Osteoblast (primary cell): ENCODE measurements around the gene RCAN1. TPM values are rescaled to one million over a fixed set of nuclear protein-coding genes. Genes with fewer than 3 reads are reported as not detected.
"Not testable (repeated sequence)": the region's sequence is repeated elsewhere in the genome, so short reads cannot be mapped to it uniquely, and the experiment has no call there.

Experiments
- DNase-seq: peaks from one replicate; pipeline ENCODE4 v3.0.0; 2011; ENCODE audit warnings: low spot score, mixed read lengths; ENCODE audit not compliant: insufficient read length; ENCODE audit errors: missing footprints
- H2AFZ ChIP-seq: 2 replicates; pipeline ENCODE4 v1.6.0; 2011; ENCODE audit warnings: mild to moderate bottlenecking, low read length
- H3K27ac ChIP-seq: 2 replicates; pipeline ENCODE4 v1.5.1; 2011; ENCODE audit warnings: mild to moderate bottlenecking, low read depth, low read length, moderate library complexity
- H3K27me3 ChIP-seq: 2 replicates; pipeline ENCODE4 v1.6.0; 2012; ENCODE audit warnings: mild to moderate bottlenecking, control low read depth, inconsistent platforms, low read length, moderate library complexity; ENCODE audit not compliant: insufficient read depth
- H3K36me3 ChIP-seq: 2 replicates; pipeline ENCODE4 v1.5.1; 2011; ENCODE audit warnings: mild to moderate bottlenecking, low read length, control low read depth, moderate library complexity; ENCODE audit not compliant: insufficient read depth
- H3K4me1 ChIP-seq: 2 replicates; pipeline ENCODE4 v1.5.1; 2011; ENCODE audit warnings: mild to moderate bottlenecking, low read length, control low read depth, moderate library complexity; ENCODE audit not compliant: insufficient read depth
- H3K4me2 ChIP-seq: 2 replicates; pipeline ENCODE4 v1.6.0; 2011; ENCODE audit warnings: mild to moderate bottlenecking, low read length; ENCODE audit not compliant: insufficient read depth
- H3K4me3 ChIP-seq: fragments of 200-600 bp; sonication (generic); 3 replicates; pipeline ENCODE4 v1.5.1; 2012; ENCODE audit warnings: mild to moderate bottlenecking, low read length, inconsistent platforms; ENCODE audit not compliant: insufficient read depth
- H3K79me2 ChIP-seq: 2 replicates; pipeline ENCODE4 v1.6.0; 2012; ENCODE audit warnings: mild to moderate bottlenecking, low read length, control low read depth, inconsistent platforms; ENCODE audit not compliant: insufficient read depth
- H3K9me3 ChIP-seq: 2 replicates; pipeline ENCODE4 v1.5.1; 2011; ENCODE audit warnings: low read depth, low read length, control low read depth
- H4K20me1 ChIP-seq: 2 replicates; pipeline ENCODE4 v1.6.0; 2012; ENCODE audit warnings: mild to moderate bottlenecking, low read length, control low read depth; ENCODE audit not compliant: insufficient read depth
- total RNA-seq: library from RNA; depleted of rRNA; stranded (reverse); fragments of >200 nt; gene quantifications from 2 replicates; pipeline ENCODE4 v1.2.3, GENCODE V29; 2012
- TF ChIP-seq, protein P1 (sequence below): IDR thresholded peaks from 2 replicates; pipeline ENCODE4 v1.5.1; 2011; ENCODE audit warnings: mild to moderate bottlenecking, low read depth, low read length, moderate library complexity; ENCODE audit errors: extremely low read depth

The RCAN1 gene
- total RNA-seq, 1 donor, result 103 TPM

DNA sequence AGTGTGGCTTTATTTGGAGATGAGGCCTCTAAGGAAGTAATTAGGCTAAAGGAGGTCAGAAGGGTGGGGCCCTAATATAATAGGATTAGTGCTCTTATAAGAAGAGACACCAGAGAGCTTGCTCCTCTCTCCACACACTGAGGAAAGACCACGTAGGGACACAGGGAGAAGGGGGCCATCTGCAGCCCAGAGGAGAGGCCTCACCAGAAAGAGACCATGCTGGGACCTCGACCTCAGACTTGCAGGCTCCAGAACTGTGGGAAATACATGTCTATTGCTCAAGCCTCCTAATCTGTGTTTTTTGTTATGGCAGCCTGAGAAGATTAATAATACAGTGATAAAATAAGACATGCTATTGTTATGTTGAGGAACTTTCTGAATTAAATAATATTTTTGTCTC, 8.3 kb downstream of the RCAN1 start:
- H3K4me2 ChIP-seq, result no peak overlapping the region
- no peak overlapping the region for H2AFZ ChIP-seq
- H3K27me3 ChIP-seq, result no peaks in the 10 kb centered on the region

DNA sequence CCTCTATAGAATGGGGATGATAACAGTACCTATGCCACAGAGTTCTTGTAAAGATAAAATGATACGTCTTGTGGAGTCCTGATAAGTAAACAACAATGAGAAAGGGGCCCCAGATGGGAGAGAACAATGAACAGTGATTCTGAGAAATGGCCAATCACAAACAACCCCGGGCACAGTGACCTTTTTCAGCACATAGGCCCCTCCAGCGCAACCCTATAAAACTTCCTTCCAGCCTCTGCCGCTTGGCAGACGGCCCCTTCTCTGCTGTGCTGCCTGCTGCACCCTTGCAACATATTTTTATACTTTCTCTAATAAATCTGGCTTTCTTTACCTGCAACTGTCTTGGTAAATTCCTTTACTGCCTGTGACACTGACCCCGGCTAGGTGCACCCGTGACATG, 8.9 kb downstream of the RCAN1 start:
- DNase-seq, result no peak
- Histone ChIP-seq H4K20me1 (no peaks in the 10 kb centered on the region), H3K4me1 (no peaks in the 10 kb centered on the region), H3K9me3 (no peaks in the 10 kb centered on the region), H3K4me3 (no peak overlapping the region), H3K36me3 (no peaks in the 10 kb centered on the region), H3K79me2 (peaks cover 11% of the 10 kb centered on the region), H3K27me3 (no peaks in the 10 kb centered on the region), H3K27ac (no peak overlapping the region), H3K4me2 (no peak overlapping the region), H2AFZ (no peak overlapping the region)
- TF ChIP-seq, protein P1, sequence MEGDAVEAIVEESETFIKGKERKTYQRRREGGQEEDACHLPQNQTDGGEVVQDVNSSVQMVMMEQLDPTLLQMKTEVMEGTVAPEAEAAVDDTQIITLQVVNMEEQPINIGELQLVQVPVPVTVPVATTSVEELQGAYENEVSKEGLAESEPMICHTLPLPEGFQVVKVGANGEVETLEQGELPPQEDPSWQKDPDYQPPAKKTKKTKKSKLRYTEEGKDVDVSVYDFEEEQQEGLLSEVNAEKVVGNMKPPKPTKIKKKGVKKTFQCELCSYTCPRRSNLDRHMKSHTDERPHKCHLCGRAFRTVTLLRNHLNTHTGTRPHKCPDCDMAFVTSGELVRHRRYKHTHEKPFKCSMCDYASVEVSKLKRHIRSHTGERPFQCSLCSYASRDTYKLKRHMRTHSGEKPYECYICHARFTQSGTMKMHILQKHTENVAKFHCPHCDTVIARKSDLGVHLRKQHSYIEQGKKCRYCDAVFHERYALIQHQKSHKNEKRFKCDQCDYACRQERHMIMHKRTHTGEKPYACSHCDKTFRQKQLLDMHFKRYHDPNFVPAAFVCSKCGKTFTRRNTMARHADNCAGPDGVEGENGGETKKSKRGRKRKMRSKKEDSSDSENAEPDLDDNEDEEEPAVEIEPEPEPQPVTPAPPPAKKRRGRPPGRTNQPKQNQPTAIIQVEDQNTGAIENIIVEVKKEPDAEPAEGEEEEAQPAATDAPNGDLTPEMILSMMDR, result no peak

More for the DNA sequence above, 8.3 kb downstream of the RCAN1 start:
- no peaks in the 10 kb centered on the region for H4K20me1 ChIP-seq
- TF ChIP-seq, protein P1, result no peak
- H3K9me3 ChIP-seq, result no peaks in the 10 kb centered on the region
- H3K4me1 ChIP-seq, result no peaks in the 10 kb centered on the region
- H3K27ac ChIP-seq, result no peak overlapping the region
- no peak overlapping the region for H3K4me3 ChIP-seq
- no peak for DNase-seq
- peaks cover 13% of the 10 kb centered on the region for H3K79me2 ChIP-seq
- H3K36me3 ChIP-seq, result no peaks in the 10 kb centered on the region

GRCh38 chr21:34604956-34605355, 10.0 kb downstream of the RCAN1 start:
- H3K27me3 ChIP-seq, H3K4me2 ChIP-seq, H3K27ac ChIP-seq, H3K36me3 ChIP-seq, H3K4me3 ChIP-seq, H2AFZ ChIP-seq, H3K79me2 ChIP-seq, H3K4me1 ChIP-seq, H4K20me1 ChIP-seq, DNase-seq, H3K9me3 ChIP-seq: not testable (repeated sequence)

GRCh38 chr21:34604556-34604955, 10.4 kb downstream of the RCAN1 start:
- TF ChIP-seq, protein P1, result no peak
- no peak for DNase-seq
- no peaks in the 10 kb centered on the region for H3K4me1 ChIP-seq
- no peaks in the 10 kb centered on the region for H3K27me3 ChIP-seq
- no peaks in the 10 kb centered on the region for H3K9me3 ChIP-seq
- peaks cover 3% of the 10 kb centered on the region for H3K79me2 ChIP-seq
- no peak overlapping the region for H3K27ac ChIP-seq
- H3K36me3 ChIP-seq, result no peaks in the 10 kb centered on the region
- no peak overlapping the region for H3K4me3 ChIP-seq
- H4K20me1 ChIP-seq, result no peaks in the 10 kb centered on the region
- no peak overlapping the region for H2AFZ ChIP-seq
- no peak overlapping the region for H3K4me2 ChIP-seq
